Activated T-helper 1 cell treated with anti-CD3 and anti-CD28 coated beads, Interleukin-12 subunit alpha, Interleukin-12 subunit beta, Interleukin-2, Interleukin-4 antibody, amounts not matched to agents 30 ng/mL and 10 ng/mL and 1 ng/mL, durations not matched to agents 14 hours and 24 hours and 36 hours (primary cell): ENCODE measurements around the gene ZMIZ2. TPM values are rescaled to one million over a fixed set of nuclear protein-coding genes. Genes with fewer than 3 reads are reported as not detected.
A peak's percentile ranks its signal among the peaks of the same experiment; 100 is the strongest.

ENCODE experiments used
- DNase-seq: peaks from one replicate; pipeline ENCODE4 v3.0.0; 2021; ENCODE audit warnings: low spot score
- H3K27ac Mint-ChIP-seq: one replicate; pipeline ENCODE4 v1.8.0; 2021; ENCODE audit warnings: mild to moderate bottlenecking, mixed read lengths
- H3K27me3 Mint-ChIP-seq: one replicate; pipeline ENCODE4 v1.8.0; 2022; ENCODE audit warnings: mild to moderate bottlenecking, moderate library complexity, mixed read lengths; ENCODE audit not compliant: insufficient read depth
- H3K36me3 Mint-ChIP-seq: one replicate; pipeline ENCODE4 v1.8.0; 2021; ENCODE audit warnings: low read depth, mixed read lengths
- H3K4me1 Mint-ChIP-seq: one replicate; pipeline ENCODE4 v1.8.0; 2021; ENCODE audit warnings: low read depth, mixed read lengths
- H3K4me3 Mint-ChIP-seq: one replicate; pipeline ENCODE4 v1.8.0; 2021; ENCODE audit warnings: mild to moderate bottlenecking, moderate library complexity, mixed read lengths
- H3K9me3 Mint-ChIP-seq: one replicate; pipeline ENCODE4 v1.8.0; 2021; ENCODE audit warnings: mixed read lengths
- intact Hi-C: fragments of 100-400 bp; cut with micrococcal nuclease; formaldehyde crosslinking; loops from one replicate; pipeline ENCODE4 v1.15.1; 2024
- total RNA-seq: library from RNA; stranded (reverse); gene quantifications from 2 replicates; pipeline ENCODE4 v1.2.3, GENCODE V29; 2022

Gene ZMIZ2
- total RNA-seq, 1 donor from 2014 or later: 123 TPM

GRCh38 chr7:44764081-44764480 is 15.4 kb downstream of the ZMIZ2 start:
- Mint-ChIP-seq H3K4me1 (peaks cover 17% of the 10 kb centered on the region), H3K27me3 (no peaks in the 10 kb centered on the region), H3K9me3 (no peaks in the 10 kb centered on the region), H3K4me3 (no peak overlapping the region), H3K27ac (no peak overlapping the region), H3K36me3 (peaks cover 52% of the 10 kb centered on the region)
- no peak for DNase-seq
- intact Hi-C loops: no loop called here

GRCh38 chr7:44764665-44765578 is 16.3 kb downstream of the ZMIZ2 start:
- no peak overlapping the region for H3K4me3 Mint-ChIP-seq
- H3K27ac Mint-ChIP-seq: no peak overlapping the region
- H3K4me1 Mint-ChIP-seq: peaks cover 25% of the 10 kb centered on the region
- intact Hi-C loops: no loop called here
- no peak for DNase-seq
- peaks cover 50% of the 10 kb centered on the region for H3K36me3 Mint-ChIP-seq
- H3K27me3 Mint-ChIP-seq: no peaks in the 10 kb centered on the region
- H3K9me3 Mint-ChIP-seq: no peaks in the 10 kb centered on the region

GRCh38 chr7:44765579-44766415 is 17.1 kb downstream of the ZMIZ2 start:
- H3K36me3 Mint-ChIP-seq: peaks cover 49% of the 10 kb centered on the region
- no peak for DNase-seq
- H3K9me3 Mint-ChIP-seq: no peaks in the 10 kb centered on the region
- no peak overlapping the region for H3K27ac Mint-ChIP-seq
- intact Hi-C loops: no loop called here
- no peaks in the 10 kb centered on the region for H3K27me3 Mint-ChIP-seq
- H3K4me1 Mint-ChIP-seq: peaks cover 32% of the 10 kb centered on the region
- no peak overlapping the region for H3K4me3 Mint-ChIP-seq

- Mint-ChIP-seq H3K36me3 (peaks cover 49% of the 10 kb centered on the region), H3K4me3 (no peak overlapping the region), H3K9me3 (no peaks in the 10 kb centered on the region), H3K4me1 (peaks cover 38% of the 10 kb centered on the region), H3K27ac (no peak overlapping the region), H3K27me3 (no peaks in the 10 kb centered on the region)
- intact Hi-C loops: no loop called here
- no peak for DNase-seq
Measured at GRCh38 chr7:44766416-44766801, 17.8 kb downstream of the ZMIZ2 start.

GRCh38 chr7:44767134-44767911 is 18.7 kb downstream of the ZMIZ2 start:
- Mint-ChIP-seq H3K4me3 (no peak overlapping the region), H3K27me3 (no peaks in the 10 kb centered on the region), H3K27ac (no peak overlapping the region), H3K36me3 (peaks cover 45% of the 10 kb centered on the region), H3K9me3 (no peaks in the 10 kb centered on the region), H3K4me1 (peaks cover 39% of the 10 kb centered on the region)
- intact Hi-C loops: no loop called here
- no peak for DNase-seq

- Mint-ChIP-seq H3K4me3 (no peak overlapping the region), H3K9me3 (no peaks in the 10 kb centered on the region), H3K36me3 (peaks cover 41% of the 10 kb centered on the region), H3K27me3 (no peaks in the 10 kb centered on the region), H3K27ac (peak overlapping the region; percentile 40), H3K4me1 (peaks cover 39% of the 10 kb centered on the region)
- DNase-seq: no peak
- intact Hi-C loops: no loop called here
Measured at GRCh38 chr7:44767912-44768627, 19.4 kb downstream of the ZMIZ2 start.

- intact Hi-C loops: no loop called here
- H3K4me1 Mint-ChIP-seq: peaks cover 39% of the 10 kb centered on the region
- H3K27me3 Mint-ChIP-seq: no peaks in the 10 kb centered on the region
- peaks cover 36% of the 10 kb centered on the region for H3K36me3 Mint-ChIP-seq
- H3K27ac Mint-ChIP-seq: peak overlapping the region; percentile 40
- H3K9me3 Mint-ChIP-seq: no peaks in the 10 kb centered on the region
- no peak for DNase-seq
- H3K4me3 Mint-ChIP-seq: no peak overlapping the region
Measured at GRCh38 chr7:44768628-44769371, 20.2 kb downstream of the ZMIZ2 start.

GRCh38 chr7:44769376-44769775 is 20.7 kb downstream of the ZMIZ2 start:
- no peak for DNase-seq
- H3K4me1 Mint-ChIP-seq: peaks cover 39% of the 10 kb centered on the region
- intact Hi-C loops: no loop called here
- no peaks in the 10 kb centered on the region for H3K9me3 Mint-ChIP-seq
- peak overlapping the region; percentile 0 for H3K4me3 Mint-ChIP-seq
- peak overlapping the region; percentile 37 for H3K27ac Mint-ChIP-seq
- H3K27me3 Mint-ChIP-seq: no peaks in the 10 kb centered on the region
- peaks cover 33% of the 10 kb centered on the region for H3K36me3 Mint-ChIP-seq

GRCh38 chr7:44769776-44770294 is 21.2 kb downstream of the ZMIZ2 start:
- peak; percentile 24 for DNase-seq

GRCh38 chr7:44771358-44771757 is 22.7 kb downstream of the ZMIZ2 start:
- H3K36me3 Mint-ChIP-seq: peaks cover 27% of the 10 kb centered on the region
- no peak for DNase-seq
- no peak overlapping the region for H3K4me3 Mint-ChIP-seq
- H3K27ac Mint-ChIP-seq: no peak overlapping the region
- no peaks in the 10 kb centered on the region for H3K27me3 Mint-ChIP-seq
- intact Hi-C loops: no loop called here
- peaks cover 39% of the 10 kb centered on the region for H3K4me1 Mint-ChIP-seq
- H3K9me3 Mint-ChIP-seq: no peaks in the 10 kb centered on the region

More at GRCh38 chr7:44769776-44770294, 21.2 kb downstream of the ZMIZ2 start:
- H3K27ac Mint-ChIP-seq: peak overlapping the region; percentile 37
- intact Hi-C loops: no loop called here
- H3K4me3 Mint-ChIP-seq: peak overlapping the region; percentile 0
- H3K27me3 Mint-ChIP-seq: no peaks in the 10 kb centered on the region
- no peaks in the 10 kb centered on the region for H3K9me3 Mint-ChIP-seq
- peaks cover 30% of the 10 kb centered on the region for H3K36me3 Mint-ChIP-seq
- peaks cover 39% of the 10 kb centered on the region for H3K4me1 Mint-ChIP-seq

- no peak overlapping the region for H3K27ac Mint-ChIP-seq
- peaks cover 21% of the 10 kb centered on the region for H3K36me3 Mint-ChIP-seq
- H3K4me1 Mint-ChIP-seq: peaks cover 39% of the 10 kb centered on the region
- intact Hi-C loops: no loop called here
- DNase-seq: no peak
- H3K27me3 Mint-ChIP-seq: no peaks in the 10 kb centered on the region
- no peaks in the 10 kb centered on the region for H3K9me3 Mint-ChIP-seq
- H3K4me3 Mint-ChIP-seq: no peak overlapping the region
Measured at GRCh38 chr7:44772440-44772839, 23.8 kb downstream of the ZMIZ2 start.
